HG03135 (cell line): ENCODE results near the gene POU2F1.

Experiments
- ATAC-seq: cut with Tn5 transposase; IDR thresholded peaks from one replicate; pipeline ENCODE4 v1.9.1; 2021; ENCODE audit warnings: mild to moderate bottlenecking, moderate library complexity; ENCODE audit not compliant: unreplicated experiment

Gene POU2F1

DNA sequence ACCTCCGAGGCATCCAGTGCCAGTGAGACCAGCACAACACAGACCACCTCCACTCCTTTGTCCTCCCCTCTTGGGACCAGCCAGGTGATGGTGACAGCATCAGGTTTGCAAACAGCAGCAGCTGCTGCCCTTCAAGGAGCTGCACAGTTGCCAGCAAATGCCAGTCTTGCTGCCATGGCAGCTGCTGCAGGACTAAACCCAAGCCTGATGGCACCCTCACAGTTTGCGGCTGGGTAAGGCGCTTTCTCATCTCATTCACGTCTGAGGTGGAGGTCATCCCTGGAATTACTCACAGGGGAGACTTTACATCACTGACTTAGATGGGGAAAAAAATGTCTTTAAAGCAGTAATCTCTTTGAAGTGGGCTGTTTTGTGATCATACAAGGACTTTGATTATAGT lies 191.4 kb downstream of the POU2F1 start:
- no peak for ATAC-seq

DNA sequence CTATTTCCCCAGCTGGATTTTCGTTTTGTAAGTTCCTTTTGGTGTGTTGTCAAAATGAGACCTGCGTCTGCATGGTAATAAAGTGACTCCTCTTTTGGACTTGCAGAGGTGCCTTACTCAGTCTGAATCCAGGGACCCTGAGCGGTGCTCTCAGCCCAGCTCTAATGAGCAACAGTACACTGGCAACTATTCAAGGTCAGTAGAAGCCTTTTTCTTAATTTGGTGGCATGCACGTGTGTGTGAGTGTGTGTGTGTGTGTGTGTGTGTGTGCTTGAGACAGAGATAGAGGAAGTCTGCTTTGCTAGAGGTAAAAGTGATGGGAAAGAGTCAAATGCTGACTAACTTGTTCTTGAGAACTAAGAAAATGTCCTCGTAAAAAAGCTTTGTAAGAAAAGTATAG lies 192.2 kb downstream of the POU2F1 start:
- ATAC-seq: no peak

DNA sequence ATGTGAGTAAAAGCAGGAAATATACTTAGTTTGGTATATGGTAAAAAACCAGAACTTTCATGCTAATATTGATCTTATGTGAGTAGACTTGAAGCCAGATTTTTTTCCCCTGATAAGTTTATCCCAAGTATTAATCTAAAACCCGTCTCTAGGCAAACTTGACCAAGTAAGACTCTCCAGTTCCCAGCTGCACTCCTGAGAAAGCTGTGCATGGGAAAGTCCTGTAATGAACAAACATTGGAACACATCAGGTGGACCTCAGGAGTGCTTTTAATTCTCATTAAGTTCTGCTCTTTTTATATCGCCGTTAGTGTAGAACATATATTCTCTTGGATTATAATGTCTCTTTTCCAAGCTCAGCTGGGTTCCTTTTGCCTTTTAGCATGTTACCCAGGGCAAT lies 192.6 kb downstream of the POU2F1 start:
- no peak for ATAC-seq

DNA sequence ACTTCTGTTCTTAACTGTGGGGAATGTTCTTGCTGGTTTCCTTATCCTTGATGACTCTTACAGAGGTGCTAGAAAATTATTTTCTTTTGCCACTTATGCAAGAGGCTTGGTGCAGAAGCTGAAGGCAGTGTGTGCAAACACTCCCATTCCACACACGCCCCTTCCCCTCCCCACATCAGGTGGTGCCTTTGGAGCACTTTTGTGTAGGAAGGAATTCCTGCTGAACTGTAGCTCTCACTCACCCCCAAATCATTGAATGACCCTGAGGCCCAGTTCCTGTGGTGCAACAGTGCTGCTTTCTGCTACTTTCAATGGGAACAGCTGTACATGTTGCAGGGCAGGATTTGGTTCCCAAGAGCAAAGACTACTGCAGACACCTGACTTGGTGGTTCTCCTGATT lies 195.8 kb downstream of the POU2F1 start:
- no peak for ATAC-seq

DNA sequence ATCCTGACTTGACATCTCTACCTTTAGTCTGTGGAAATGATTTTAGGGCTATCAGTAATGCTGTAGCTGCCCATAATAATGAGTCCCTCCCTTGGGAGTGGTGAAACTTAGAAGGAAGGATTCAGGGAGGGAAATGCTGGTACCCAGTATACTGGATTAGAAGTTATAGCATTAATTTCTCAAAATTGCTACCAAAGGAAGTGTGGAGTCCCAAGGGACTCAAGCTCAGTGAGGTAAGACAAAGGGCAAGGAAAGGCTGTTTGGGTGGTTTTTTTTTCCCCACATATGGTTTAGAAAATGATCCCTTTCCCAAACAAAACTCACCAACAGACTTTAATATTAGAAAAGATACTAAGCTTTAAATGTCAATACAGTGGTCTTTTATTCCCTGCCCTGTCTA lies 197.7 kb downstream of the POU2F1 start:
- no peak for ATAC-seq

DNA sequence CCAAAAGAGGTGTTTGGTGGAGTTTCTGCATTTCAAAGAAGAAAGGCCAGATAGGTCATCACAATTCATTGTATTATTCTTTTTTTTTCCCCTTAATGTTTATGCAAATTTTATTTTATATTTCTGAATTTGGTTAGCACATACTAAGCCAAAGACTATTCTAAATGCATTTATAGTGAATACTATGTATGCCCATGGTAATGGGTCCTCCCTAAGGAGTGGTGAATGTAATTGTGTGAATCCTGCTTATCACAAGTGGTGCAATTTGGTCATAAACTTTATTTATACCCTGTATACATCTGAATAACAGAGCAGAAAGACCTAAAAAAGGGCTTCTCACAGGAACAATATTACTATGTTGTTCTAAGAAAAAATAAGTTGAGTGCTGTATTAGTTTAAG lies 198.6 kb downstream of the POU2F1 start:
- ATAC-seq: no peak

DNA sequence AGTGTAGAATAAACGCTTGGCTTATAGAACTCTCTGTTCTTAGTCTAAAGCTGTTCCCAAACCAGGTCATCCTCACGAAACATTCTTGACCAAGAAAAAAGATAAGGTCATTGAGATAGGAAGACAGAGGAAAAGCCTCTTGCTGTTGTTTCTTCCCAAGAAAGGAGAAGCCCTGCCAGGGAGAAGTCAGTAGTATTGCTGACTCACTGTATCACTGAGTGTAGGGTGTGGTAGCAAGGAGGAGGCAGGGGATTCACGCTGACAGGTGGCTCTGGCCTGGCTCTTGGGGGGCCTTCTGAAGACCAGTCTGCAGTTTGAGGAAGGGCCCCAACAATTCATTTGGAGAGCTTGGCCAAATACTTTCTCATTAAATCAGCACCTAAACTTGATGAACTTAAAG lies 199.8 kb downstream of the POU2F1 start:
- ATAC-seq: no peak

DNA sequence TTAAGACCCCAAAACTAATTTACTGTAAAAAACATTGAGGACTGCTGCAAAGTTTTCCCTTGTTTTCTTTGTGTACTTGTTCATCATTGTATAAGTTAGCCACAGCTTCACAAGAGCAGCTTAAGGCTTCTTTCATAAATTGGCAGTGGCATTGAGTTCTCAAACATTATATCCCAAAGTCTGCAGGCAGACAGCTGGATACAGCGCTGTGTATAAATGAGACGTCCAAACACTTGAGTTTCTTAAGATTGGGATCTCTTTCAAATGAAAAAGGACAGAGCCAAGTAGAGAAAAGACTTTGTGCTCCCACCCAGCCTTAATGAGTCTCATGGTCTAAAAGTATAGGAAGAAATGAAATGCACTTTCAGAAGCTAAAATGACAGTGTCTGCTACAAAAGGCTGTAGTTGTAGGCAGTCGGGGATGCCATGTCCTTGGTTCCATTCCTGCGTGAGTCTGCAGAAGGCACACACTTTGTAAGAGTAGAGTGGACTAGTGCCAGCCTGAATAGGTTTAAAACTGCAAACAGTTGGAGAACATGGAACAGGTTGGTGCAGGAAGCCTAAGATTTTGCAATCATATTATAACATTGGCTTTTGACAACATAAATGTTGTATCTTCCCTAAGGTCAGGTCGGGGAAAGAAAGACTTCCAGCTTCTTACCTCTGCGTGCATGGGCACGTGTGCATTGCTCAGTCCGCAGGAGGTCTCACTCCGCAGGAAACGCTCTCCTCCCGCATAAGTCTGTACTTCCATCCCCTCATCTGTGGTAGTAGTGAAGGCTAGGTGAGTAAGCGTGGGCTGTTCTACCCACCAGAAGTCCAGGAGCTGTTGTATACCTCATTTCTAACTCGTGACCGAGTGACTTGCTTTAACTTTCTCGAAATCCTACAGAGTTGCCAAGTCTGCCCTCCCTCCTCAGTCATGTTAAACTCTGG lies 203.3 kb downstream of the POU2F1 start:
- ATAC-seq: no peak

DNA sequence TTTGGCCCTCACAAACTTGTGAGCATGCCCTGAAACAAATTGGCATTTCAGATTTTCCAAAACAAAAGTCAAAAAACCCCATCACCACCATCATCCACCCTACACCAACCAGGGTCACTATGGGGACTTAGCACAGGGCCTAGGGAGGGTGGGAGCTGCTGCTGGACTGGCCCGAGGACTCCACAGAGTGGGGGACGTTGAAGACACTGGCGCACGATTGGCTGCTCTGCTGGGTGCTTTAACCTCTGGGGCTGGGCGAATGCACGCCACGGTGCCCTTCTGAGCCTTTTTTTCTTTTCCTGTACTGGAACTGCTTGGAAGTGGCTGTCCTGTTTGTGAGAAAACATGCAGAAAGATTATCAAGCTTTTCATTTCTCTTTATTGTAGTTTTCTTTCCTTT lies 204.8 kb downstream of the POU2F1 start:
- no peak for ATAC-seq

DNA sequence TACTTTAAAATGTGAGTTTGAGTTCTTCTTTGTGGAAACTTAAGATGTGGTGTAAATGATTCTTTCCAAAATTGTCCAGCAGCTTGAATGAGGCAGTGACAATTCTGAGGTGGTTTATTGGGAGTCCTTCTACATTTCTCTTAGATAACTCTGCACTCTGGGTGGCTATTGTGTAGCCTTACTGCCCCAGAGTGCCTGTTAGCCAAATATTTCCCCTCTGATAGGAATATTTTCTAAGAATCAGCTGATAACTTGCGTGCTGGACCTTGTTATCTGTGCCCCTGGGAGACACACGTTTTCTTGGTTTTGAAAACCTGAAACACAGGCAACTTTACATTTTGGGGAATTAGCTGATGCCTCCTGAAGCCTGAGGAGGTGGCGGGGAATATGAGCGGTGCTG lies 206.0 kb downstream of the POU2F1 start:
- ATAC-seq: no peak

DNA sequence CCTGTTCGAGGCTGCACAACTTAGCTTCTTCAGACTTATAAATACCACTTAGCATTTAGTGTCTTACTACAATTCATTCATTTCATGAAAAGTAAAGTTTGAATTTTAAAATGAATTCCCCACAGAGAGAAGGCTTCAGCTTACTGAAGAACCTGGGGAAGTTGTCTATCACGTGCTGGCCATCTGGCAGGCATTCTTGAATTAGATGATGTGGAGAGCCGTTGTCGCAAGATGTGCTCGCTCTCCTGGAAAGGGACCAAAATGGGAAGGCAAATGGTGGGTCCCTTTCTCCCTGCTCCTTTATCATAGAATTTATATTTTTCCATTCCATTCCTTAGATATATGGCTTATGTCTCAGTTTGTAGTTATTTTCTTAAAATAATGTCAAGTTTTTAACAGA lies 207.2 kb downstream of the POU2F1 start:
- ATAC-seq: no peak

DNA sequence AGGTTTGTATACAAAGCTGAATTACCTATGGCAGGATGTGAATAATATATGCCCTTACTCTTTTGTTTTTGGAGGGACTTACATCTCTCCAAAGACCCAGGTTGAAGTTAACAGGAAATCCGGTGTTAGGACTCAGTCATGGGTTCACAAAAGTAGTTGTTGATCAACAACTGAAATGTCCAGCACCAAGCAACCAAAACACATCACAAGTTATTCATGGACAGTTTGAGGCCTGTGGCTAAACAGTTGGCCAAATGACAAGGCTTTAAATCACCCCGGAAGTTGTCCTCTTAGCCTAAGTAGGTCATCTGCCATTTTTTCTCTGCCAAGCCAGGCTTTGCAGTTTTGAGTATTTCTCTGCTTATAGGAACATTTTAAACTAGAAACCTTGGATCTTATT lies 207.7 kb downstream of the POU2F1 start:
- no peak for ATAC-seq

DNA sequence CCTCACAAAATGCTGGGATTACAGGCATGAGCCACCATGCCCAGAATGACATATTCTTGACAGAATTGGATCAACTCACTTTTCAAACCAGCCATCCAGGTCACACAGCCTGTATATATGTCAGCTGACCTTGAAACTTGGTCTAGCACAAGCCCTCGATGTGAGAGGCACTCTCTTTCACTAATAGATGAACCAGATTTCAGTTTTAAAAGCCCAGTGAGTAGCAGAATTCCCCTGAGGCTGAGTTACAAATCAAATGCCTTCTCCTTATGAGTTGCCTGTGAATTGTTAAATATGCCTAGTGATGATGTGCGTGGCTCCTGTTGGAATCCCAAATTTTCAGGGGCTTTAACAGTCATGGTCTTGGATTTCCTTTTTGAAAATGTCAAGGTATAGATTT lies 208.9 kb downstream of the POU2F1 start:
- ATAC-seq: peak; percentile 35

DNA sequence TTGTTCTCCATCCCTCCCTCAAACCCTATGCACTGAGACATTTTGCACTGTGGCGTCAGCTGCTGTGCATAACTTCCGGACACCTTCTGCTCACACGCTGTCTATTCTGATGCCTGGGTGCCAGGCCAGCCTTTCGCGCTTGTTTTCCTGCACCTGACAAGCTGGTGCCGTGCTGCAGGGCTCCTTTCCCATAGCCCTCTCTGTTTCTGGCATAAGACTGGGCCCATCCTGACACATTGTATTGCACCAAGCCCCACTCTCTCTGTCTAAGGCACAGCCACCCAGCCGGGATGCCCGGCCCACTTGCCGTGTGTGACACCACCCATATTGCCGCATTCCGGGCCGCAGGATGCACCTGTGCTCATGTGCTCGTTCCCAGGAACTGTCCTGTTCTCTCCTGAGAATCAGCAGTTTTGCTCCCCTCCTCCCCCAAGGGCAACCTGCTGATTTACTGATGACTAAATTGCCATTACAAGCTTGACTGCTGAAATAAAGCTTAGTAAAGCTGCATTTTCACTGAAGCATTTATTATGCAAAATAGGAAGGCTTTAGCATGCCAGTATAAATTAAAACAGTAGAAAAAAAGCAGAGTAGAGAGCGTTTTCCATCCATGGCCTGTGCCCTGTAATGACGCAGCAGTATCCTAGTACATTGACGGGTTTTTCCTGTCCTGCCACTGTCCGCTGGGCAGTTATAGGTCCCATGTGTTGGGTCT lies 209.6 kb downstream of the POU2F1 start:
- ATAC-seq: peak; percentile 42

DNA sequence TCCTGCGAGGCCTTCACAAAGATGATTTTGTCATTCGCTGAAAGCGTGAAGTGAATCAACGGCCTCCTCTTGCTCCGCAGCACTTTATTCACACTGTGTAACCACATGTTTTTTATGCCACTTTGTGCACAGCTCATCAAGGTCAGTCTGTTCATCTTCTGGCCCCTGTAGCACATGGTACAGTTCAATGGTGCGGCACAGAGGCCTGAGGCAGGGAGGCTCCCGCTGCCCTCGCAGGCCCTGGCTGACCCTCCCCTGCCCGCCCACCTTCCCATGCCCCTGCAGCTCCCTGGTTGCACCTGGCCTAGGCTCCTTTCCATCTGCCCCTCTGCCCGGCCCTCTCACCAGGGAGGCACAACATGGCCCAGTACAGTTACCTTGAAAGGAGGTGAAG lies 210.2 kb downstream of the POU2F1 start:
- no peak for ATAC-seq

DNA sequence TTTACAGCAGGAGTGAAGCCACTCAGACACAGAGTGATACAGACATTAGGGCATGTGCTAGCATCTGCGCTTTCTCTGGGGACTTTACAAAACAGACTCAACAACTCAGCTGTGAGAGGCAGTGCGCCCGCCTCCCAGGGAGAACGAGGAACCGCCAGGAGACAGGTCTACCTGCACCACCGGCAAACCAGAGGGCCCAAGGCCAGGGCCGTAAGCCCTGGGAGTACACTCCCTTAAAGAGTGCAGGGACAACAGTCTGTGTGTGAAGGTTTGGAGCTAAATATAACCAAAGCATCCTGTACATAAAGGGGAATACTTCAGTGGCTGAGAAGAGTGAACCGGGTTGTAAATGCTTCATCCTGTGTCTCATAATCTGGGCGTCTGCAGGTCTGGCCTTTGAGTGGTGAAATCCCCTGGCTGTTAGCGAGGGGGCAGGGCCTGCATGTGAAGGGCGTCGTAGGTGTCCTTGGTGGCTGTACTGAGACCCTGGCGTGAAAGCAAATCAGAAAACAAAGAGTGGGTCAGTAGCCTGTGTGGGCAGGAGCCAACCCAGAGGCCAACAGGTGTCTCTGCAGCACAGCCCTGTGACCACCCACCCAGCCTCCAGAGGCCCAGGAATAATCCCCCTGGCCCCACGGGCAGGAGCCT lies 210.7 kb downstream of the POU2F1 start:
- no peak for ATAC-seq

DNA sequence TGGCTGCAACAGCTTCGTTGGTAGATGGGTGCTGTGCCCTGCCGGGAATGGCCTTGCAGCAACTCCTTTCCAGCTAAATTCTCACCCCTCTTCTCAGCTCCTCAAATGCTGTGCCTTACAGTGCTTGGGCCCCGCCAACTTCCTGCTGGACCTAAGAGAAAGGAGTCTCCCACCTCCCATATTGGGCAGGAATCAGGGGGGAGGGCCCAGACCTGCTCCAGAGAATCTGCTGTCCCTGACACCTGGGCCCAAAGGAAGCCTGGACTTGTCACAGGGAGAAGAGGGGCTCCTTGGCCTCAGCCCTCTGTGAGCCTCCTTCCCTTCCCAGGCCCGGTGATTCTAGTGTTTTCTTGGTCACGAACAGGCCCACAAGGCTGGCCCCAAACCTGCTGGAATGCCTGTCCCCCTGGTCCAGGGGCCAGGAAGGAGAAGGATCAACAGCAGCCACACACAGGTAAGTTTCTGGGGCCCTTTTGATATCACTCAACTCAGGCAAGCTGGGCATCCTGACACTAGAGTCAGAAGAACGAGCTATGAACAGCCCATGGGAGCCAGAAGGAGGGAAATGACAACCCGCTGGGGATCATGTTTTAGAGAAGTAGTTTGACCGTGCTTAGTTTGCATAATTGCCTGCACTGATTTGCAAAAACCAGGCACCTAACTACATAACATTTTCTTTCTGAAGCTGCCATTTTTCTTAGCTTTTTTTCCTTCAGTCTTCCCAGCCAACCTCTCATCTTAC lies 211.4 kb downstream of the POU2F1 start:
- no peak for ATAC-seq

DNA sequence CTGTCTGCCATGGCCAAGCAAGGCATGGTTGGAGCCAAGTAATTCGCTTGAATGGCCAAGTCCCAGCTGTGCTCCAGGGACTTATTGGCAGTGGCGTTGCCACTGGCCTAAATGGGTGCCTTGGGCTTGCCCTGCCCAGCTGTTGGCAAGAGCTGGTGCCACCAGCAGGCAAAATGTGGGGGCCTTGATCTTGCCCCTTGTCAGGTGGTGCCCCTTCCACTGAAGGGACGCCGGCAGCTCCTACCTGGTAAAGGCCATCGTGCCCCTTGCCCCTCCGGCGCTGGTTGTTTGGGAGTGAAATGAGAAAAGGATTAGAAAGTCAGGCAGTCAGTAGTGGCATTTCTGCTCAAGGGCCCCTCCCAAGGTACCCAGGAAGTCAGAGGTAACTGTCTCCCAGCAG lies 212.1 kb downstream of the POU2F1 start:
- no peak for ATAC-seq

DNA sequence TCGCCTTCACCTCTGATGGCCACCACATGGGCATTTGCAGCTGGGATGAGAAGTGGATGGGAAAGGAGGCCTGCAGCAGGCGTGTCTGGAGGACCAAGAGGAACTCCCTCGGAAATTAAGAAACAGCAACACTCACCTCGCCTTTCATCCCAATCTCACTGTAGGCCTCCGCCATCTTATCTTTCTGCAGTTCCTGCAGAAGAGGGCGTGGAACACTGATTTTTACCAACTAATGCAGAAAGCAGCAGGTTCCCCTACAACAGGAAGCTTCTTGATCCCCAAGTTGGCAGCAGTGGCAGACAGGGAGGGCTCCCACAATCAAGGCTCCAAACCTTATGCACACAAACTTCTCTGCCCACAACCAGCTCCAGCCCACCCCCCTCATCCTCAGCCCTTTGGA lies 213.2 kb downstream of the POU2F1 start:
- ATAC-seq: no peak

DNA sequence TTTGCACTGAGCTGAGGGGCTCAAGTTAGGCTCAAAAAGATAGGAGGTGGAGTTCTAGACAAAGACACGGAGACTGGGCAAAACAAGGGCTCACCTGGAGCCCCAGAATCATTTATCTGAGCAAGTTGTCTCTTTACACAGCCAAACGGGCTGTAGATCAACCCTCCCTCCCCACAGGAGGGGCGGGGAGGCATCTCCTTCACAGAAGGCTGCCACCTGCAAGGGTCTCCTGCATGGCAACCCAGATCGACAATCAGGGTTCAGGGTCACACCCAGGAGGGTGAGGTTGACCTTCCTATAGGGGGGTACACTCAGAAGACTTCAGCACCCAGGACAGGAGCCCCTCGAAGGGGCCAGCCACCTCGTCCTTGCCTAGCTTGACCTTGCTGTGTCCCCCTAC lies 213.6 kb downstream of the POU2F1 start:
- no peak for ATAC-seq

DNA sequence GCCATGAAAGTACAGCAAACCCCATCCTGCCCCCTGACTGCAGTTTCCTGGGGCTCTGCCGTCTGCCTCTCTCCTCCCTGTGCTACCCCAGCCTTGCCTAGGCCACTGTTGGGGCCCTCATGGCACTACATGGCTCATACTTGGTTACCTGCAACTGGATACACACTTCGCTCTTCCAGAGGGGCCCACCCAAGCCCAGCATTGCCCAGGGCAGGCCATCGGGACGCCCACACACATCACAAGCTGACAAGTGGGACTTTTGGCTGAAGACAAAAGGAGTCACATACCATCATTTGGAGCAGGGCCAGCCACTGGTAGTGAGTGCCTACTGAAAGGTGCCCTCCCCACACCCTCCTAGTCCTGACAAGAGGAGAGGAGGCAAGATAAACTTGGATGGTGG lies 214.8 kb downstream of the POU2F1 start:
- no peak for ATAC-seq
